GM18507 (cell line): Measurements from ENCODE around the gene ST8SIA4.

Source experiments
- DNase-seq: peaks from one replicate; pipeline ENCODE4 v3.0.0; 2011; ENCODE audit warnings: low read depth; ENCODE audit not compliant: insufficient read length; ENCODE audit errors: extremely low spot score
- FAIRE-seq: peaks from 2 replicates; lab custom pipeline; 2011; peaks lifted over from hg19 to GRCh38; lab: Jason Lieb, UNC

Gene ST8SIA4

DNA sequence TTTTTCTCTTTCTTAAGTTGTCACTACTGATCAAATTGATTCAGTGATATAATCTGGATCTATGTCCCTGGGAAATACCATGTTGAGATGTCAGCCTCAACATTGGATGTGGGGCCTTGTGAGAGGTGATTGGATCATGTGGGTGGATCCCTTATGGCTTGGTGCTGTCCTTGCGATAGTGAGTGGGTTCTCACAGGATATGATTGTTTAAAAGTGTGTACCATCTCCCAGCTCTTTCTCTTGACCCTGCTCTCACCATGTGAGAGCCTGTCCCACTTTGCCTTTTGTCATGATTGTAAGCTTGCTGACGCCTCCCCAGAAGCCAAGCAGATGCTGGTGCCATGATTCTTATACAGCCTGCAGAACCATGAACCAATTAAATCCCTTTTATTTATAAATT is 68.6 kb downstream of the ST8SIA4 start:
- FAIRE-seq (no peak), DNase-seq (no peak)

DNA sequence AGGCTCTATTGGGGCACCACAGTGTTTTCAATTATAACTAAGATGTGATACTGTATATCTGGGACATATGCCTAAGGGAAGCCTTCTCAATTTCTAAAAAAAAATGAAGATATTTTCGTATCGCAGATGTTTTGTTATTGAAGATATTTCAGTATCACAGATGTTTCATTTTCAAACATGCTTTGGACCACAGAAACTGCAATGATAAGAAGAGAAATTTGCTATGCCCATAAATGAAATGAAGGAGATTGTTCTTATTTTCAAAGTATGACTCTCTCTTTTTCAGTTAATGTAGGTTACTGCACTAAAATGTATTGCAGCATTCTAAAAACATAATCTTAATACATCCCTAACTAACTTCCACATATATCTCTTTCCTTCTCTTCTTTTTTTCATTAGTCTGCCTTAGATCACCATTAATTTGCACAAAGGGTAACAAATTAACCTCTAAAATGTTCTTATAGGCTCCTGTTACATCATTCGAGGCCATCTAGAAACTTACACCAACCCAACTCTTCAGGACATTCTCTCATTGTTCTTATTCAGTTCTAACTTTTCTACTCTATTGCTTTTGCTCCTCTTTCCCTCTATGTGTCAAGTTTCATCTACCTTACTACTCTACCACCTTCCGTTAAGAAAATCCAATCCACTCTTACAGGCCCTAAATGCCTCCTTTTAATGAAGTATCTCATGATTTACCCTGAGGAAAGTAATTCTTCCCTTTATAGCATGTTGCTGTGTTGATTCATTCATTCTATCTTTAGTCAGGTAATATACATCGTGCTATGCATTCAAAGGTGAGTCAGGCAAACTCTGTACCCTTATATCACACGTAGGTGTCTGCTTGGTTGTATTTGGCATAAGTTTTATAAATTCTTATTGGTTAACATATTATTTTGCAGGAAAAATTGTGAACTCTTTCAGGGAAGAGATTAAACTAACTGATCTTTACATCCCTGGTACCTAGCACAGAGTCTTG is 70.5 kb downstream of the ST8SIA4 start:
- FAIRE-seq (no peak), DNase-seq (no peak)

DNA sequence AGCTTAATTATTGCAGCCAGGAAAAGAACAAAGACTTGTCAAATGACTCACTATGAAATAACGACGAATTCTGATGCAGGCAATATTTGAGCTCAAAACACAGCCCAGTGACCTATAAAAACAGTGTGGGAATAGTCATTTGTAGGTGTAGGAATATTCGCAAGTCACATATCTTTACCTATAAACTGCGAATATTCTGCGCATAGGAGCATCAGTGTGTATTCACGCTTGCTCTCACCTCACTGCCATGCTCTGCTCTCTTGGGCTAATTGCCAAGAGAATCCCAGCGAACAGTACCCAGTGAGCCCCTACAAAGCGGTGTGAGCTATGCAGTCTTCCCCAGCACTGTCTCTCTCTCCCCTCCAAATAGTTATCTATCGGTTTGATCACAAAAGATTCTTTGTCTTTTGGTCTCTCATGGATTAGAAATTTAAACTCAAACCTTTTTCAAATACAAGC is 74.2 kb downstream of the ST8SIA4 start:
- no peak for FAIRE-seq

DNA sequence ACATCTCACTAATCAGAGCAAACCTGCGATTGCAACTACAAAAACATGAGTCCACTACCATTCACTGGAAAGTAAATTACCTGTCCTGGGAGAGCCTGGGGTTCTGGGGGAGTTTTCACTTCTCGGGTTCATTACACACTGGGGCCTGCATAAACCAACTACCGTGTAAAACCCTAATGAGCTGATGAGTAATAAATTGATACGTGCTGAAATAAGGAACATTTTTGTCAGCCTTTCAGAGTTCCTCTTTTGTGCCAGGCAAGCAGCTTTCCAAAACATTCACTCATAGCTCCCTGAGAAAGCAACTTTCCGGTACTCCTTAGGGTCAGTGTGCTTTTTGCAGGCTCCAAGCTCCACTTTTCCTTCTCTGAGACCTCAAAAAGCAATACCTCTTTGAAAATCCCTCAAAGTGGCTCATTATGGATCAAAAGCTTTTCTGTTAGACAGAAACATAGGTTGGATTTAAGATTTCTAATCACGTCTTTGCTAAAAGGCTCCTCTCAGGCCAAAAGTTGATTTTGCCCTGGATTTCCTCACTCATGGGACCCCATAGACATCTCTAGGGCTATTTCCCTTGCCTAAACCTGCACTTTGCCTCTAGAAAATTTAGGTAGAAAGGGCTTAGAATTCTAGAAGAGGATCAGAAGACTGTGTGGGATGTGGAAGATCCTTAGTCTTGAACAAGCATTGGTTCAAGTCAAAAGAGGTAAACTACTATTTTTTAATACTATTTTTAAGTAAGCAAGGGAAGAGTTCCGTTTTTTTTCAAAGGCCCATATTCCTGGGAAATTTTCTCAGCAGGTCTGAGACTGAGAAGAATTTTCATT is 74.8 kb downstream of the ST8SIA4 start:
- DNase-seq, result peak; percentile 17
- FAIRE-seq, result peak; percentile 95

More for the DNA sequence above, 74.2 kb downstream of the ST8SIA4 start:
- no peak for DNase-seq

- FAIRE-seq (peak; percentile 46), DNase-seq (no peak)
Measured at GRCh38 chr5:100827481-100827889, 75.6 kb downstream of the ST8SIA4 start.

DNA sequence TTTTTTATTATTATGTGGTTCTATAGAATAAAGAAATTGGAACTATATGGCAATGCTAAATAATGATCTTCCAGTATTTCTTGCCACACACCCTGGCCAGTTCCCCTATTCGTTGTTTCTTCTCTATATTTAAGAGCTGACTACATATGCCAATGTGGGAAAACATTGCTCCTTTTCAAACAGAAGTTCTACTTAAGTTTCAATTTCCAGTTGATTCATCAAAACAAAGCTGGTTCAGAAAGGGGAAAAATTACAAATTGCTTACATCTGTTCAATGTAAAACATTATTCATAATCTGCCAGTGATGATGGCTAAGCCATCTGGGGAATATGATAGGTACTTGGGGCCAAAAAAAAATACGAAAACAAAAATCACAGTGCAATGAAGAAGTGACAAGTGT is 76.9 kb downstream of the ST8SIA4 start:
- no peak for DNase-seq
- peak; percentile 82 for FAIRE-seq

GRCh38 chr5:100824635-100825034 is 78.4 kb downstream of the ST8SIA4 start:
- FAIRE-seq, result no peak
- no peak for DNase-seq

DNA sequence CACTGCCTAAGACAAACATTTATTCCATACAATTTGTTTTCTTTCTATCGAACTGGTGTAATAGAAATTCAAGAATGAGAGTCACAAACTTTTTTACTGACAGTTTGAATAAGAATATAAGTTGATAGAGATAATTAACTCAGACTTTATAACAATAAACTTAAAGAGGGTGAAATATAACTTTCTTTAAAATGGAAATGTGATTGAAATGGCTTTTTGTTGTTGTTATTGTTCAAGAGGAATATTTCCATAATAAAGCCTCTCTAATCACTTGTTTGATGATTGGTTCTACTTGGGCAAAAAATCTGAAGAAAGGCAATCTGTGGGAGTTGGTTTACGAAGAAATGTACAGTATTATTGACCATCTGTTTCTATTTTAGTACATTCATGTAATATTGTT is 79.3 kb downstream of the ST8SIA4 start:
- FAIRE-seq (no peak), DNase-seq (no peak)

- FAIRE-seq (peak; percentile 5), DNase-seq (no peak)
Measured at GRCh38 chr5:100821751-100822150, 81.3 kb downstream of the ST8SIA4 start.

DNA sequence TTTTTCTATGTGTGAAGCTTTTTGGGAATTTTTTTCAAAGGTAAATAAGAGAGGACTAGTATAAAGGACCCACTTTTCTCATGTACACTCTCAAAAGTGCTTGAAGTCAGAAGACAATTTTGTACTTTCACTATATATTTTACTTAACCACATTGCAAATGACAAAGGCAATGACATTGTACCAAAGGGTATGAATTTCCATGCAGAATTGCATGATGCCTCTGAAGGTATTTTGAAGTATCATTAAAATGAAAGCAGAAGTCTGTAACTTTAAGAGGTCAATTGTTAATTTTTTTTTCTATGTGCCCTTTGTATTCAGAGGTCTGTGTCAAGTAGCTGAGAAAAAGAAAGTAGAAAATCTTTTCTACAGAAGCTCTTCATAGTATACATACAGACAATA is 84.7 kb downstream of the ST8SIA4 start:
- no peak for DNase-seq
- no peak for FAIRE-seq

GRCh38 chr5:100803397-100803796 is 99.7 kb downstream of the ST8SIA4 start:
- FAIRE-seq (no peak), DNase-seq (no peak)

GRCh38 chr5:100802208-100802607 is 100.9 kb downstream of the ST8SIA4 start:
- DNase-seq, result no peak
- no peak for FAIRE-seq

- FAIRE-seq, result peak; percentile 42
- DNase-seq, result no peak
Measured at GRCh38 chr5:100800562-100800961, 102.5 kb downstream of the ST8SIA4 start.

GRCh38 chr5:100799166-100799565 is 103.9 kb downstream of the ST8SIA4 start:
- FAIRE-seq (no peak), DNase-seq (no peak)

DNA sequence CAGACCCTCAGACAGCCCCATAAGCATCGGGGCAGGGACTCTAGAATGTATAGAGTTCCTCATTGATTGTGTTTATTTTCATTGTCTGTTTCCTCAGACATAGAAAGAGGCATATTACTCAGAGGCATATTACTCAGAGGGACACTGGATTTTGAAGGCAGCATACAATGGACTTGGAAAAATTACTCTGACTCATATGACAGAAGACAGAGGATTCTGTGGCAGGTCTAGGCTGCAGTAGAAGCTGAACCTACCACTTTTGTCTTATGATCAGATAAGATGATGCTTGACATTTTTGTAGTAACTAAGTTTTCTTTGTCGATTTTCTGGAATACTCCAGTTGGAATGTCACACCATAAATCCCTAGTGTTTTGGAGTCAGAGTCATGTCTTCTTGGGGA is 105.2 kb downstream of the ST8SIA4 start:
- DNase-seq, result no peak
- no peak for FAIRE-seq

DNA sequence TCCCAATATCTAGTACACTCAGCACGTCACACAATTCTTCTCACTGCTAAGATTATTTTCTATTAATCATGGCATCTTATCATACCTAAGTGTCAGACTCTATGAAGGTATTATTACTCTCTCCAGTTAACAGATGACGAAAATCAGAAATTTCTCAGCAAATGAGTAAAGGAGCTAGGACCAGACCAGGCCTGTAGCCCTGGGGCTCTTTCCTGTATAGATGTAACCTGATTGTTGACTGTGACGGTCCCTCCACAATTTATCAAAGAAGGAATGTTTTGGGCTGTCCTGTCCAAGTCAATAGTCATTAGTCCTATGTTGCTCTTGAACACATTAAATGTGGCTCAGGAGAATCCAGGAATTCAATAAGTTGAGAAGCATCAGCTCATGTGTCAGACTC is 106.2 kb downstream of the ST8SIA4 start:
- no peak for FAIRE-seq
- DNase-seq, result no peak

- no peak for DNase-seq
- no peak for FAIRE-seq
Measured at GRCh38 chr5:100794844-100795243, 108.2 kb downstream of the ST8SIA4 start.

GRCh38 chr5:100794218-100794617 is 108.9 kb downstream of the ST8SIA4 start:
- DNase-seq, result no peak
- no peak for FAIRE-seq

DNA sequence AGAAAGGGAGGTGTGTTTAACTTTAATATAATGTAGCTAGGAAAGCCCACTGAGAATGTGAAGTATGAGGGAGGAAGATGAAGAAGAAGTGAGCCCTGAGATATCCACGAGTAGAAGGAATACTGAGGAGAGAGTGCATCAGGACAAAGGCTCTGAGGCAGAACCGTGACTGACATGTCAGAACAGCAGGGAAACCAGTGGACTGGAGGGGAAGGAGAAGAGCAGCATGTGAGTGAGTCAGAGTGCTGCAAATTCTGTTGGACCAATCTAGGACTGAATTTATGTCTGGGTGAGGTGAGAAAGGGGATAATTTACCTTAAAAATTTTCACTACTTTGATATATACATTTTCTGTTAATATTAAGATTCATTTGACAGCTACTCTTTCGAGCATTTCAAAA is 110.3 kb downstream of the ST8SIA4 start:
- FAIRE-seq, result no peak
- no peak for DNase-seq

DNA sequence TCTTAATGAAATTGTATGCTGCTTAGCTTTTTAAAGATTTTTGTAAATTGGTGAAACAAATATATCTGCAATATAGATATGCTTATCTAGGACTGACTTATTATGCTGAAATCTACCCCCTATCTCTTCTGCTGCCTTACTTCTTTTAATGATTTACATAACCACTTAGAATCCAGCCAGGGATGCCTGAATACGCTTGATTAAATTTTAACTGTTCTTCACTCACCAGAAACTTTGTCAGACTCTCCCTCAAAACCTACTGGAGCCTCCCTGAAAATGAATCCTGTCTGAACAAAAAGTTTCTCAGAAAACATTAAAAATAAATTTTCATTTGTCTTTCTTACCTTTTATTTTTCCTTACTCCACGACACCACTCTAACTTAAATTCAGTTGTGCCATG is 111.7 kb downstream of the ST8SIA4 start:
- FAIRE-seq, result peak; percentile 52

More for the DNA sequence above, 111.7 kb downstream of the ST8SIA4 start:
- DNase-seq, result no peak
